HG03139 (cell line): Measurements from ENCODE around the gene POLR1G.

Source experiments
- ATAC-seq: cut with Tn5 transposase; IDR thresholded peaks from one replicate; pipeline ENCODE4 v1.9.1; 2021; ENCODE audit not compliant: unreplicated experiment

Gene POLR1G

DNA sequence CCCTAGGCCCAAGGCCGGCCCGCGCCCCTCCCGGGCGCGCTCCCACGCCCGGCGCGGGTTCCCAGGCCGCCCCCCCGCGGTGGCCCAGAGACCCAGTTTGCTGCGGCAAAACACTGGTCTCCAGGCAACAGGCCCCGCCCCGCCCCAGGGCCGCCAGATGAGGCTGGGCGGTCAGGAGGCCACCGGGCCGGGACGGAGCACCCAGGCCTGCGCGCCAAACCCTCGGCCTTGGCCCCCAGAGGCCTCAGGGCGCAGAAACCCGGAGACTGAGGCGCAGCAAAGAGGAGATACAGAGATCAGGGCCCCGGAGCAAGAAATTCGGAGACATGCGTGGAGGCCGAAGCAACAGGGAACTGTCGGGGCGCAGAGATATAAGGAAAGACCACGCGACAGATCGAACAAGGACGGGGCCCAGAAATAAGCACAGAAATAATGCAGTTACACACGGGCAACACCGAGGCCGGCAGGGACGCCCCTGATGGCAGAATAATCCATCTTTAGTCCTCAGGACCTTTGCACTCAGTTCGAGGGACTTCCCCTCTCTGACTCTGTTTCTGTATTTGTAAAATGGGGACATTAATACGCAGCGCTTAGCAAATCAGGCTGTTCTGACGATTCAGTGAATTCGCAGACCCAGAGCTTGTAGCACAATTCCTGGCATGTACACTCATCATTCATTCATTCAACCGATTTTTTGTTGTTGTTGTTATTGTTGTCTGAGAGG, 38.0 kb downstream of the POLR1G start:
- peak; percentile 48 for ATAC-seq

GRCh38 chr19:45445139-45445538, 38.7 kb downstream of the POLR1G start:
- ATAC-seq, result no peak

GRCh38 chr19:45446295-45446694, 39.9 kb downstream of the POLR1G start:
- no peak for ATAC-seq

DNA sequence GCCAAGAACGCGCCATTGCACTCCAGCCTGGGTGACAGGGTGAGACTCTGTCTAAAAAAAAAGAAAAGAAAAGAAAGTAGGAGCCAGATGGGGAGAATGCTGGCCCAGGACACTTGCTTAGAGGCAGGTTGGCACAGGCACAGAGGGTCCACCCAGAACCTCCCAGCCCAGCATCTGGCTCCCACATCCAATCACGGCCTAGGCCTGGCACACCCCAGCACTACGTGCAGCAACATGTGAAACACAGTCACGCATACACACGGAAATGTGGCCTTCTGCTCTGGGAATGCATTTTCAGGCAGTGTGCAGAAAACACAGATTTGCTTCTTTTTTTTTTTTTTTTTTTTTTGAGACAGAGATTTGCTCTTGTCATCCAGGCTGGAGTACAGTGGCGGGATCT, 40.5 kb downstream of the POLR1G start:
- no peak for ATAC-seq

DNA sequence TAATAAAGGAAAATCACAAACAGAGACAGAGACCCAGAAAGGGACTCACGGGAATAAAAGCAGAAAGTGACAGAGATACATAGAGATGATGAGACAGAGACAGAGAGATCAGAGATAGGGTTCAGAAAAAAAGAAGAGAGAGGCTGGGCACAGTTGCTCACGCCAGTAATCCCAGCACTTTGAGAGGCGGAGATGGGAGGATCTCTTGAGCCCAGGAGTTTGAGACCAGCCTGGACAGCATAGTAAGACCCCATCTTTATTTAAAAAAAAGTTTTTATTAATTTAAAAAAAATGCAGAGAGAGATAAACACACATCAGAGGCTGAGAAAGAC, 41.9 kb downstream of the POLR1G start:
- no peak for ATAC-seq

DNA sequence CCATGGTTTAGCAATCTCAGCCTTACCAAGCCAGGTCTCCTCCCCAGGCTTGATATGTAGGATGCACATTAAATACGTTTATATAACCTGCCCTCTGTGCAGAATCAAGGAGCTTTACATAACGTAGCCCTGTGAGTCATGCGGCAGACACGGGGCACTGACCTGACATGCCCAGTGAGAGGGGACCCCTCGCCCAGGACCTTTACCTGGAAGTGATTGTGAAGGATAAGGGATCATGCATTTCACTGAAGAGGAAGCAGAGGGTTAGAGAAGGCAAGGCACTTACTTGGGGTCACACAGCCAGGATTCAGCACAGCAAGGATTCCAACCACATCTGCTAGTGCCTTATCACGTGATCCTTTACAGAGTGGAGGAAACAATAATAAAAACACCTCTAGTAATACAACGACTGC, 42.4 kb downstream of the POLR1G start:
- no peak for ATAC-seq

GRCh38 chr19:45450012-45450333, 43.5 kb downstream of the POLR1G start:
- ATAC-seq, result peak; percentile 11

GRCh38 chr19:45451131-45451849, 44.8 kb downstream of the POLR1G start:
- no peak for ATAC-seq

DNA sequence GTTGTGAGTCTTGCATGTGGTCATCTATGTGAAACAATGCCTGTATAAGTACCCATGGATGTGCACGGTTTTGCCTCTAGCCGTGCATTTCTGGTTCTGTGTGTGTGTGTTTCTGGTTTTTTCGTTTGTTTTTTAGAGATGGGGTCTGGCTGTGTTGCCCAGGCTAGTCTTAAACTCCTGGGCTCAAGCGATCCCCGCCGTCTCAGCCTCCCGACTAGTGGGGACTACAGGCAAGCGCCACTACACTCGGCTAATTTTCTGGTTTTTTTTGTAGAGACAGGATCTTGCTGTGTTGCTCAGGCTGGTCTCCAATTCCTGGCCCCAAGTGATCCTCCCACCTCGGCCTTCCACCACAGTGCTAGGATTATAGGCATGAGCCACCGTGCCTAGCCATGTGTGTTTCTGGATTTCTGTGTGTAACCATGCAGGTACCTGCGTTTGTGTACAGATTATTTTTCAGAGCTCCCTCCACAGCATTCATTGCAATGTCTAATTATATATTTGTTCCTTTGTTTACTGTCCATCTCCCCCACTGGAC, 45.5 kb downstream of the POLR1G start:
- no peak for ATAC-seq

- ATAC-seq, result no peak
Observed at GRCh38 chr19:45455707-45456499, 49.5 kb downstream of the POLR1G start.

- ATAC-seq, result no peak
Observed at GRCh38 chr19:45456500-45456815, 50.0 kb downstream of the POLR1G start.

DNA sequence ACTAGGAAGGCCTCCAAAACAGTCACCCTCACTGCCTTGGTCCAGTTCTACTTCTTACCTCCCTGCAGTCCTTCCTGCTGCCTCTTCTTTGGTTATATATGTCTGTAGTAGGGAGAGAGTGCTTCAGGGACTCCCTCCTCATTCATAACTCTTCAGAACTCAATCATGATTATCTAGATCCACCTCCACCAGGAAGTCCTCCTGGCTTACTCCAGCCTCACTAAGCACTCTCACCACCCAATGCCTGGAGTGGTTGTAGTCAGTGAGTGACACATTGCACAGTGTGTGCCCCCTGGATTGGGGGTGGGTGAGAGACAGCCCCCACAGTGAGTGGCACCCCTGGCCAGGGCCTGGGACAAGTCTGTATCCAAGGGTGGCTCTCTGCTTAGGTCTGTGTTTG, 51.3 kb downstream of the POLR1G start:
- no peak for ATAC-seq
